ENCODE data around the gene FADS2. TPM values are rescaled to one million over a fixed set of nuclear protein-coding genes. Genes with fewer than 3 reads are reported as not detected.

FADS2 gene
- polyA plus RNA-seq, 1 donor (not counting 4 experiments of a cell fraction or from before 2014, with no cell fraction given), result 196 TPM

DNA sequence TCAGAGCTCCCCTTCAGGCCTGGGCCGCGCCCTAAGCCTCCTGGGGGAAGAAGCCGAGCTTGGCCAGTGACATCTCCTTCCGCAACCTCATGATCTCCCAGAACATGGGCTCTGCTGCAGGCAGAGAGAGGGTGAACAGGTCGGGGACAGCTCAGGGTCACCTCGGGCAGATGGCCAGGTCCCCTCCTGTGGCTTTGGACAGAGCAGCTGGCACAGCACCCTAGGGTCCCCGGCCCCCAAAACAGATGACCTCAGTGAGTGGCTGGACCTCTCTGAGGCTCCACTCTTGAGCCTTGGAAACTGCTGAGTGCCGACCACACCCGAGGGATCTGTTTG lies 70.1 kb downstream of the FADS2 start:
- H3K4me2 ChIP-seq (ENCODE audit: control insufficient read depth, extremely low read depth, insufficient read depth, low read depth, low read length), result no peak overlapping the region
- dilution Hi-C loops (cut with MboI; ENCODE audit: extremely low pct_ligation_motif_present, low sequenced_read_pairs), result no loop called here

GRCh38 chr11:61899146-61899841 lies 71.2 kb downstream of the FADS2 start:
- no peaks in the 10 kb centered on the region for H3K9me1 ChIP-seq (ENCODE audit: control insufficient read depth, extremely low read depth, insufficient read depth, low read length)
- H3K9ac ChIP-seq (ENCODE audit: control insufficient read depth, extremely low read depth, insufficient read depth, low read length), result no peak overlapping the region
- H3K27ac ChIP-seq (ENCODE audit: control insufficient read depth, insufficient read depth, low read length), result no peak overlapping the region
- FAIRE-seq (peak; percentile 67), DNase-seq (ENCODE audit: low read depth, low spot score) (no peak)
- no peaks in the 10 kb centered on the region for H4K20me1 ChIP-seq (ENCODE audit: control insufficient read depth, extremely low read depth, insufficient read depth, low read length)
- H3K4me2 ChIP-seq (ENCODE audit: control insufficient read depth, extremely low read depth, insufficient read depth, low read depth, low read length), result no peak overlapping the region
- H2AFZ ChIP-seq (ENCODE audit: control insufficient read depth, low read length), result no peak overlapping the region
- no peaks in the 10 kb centered on the region for H3K36me3 ChIP-seq (ENCODE audit: control insufficient read depth in 2 of 2, extremely low read depth in 1 of 2, insufficient read depth in 2 of 2, low read length in 2 of 2)
- dilution Hi-C loops (cut with MboI; ENCODE audit: extremely low pct_ligation_motif_present, low sequenced_read_pairs), result no loop called here
- no peaks in the 10 kb centered on the region for H3K9me3 ChIP-seq (ENCODE audit: control insufficient read depth, low read depth, low read length)
- TF ChIP-seq, protein P1, sequence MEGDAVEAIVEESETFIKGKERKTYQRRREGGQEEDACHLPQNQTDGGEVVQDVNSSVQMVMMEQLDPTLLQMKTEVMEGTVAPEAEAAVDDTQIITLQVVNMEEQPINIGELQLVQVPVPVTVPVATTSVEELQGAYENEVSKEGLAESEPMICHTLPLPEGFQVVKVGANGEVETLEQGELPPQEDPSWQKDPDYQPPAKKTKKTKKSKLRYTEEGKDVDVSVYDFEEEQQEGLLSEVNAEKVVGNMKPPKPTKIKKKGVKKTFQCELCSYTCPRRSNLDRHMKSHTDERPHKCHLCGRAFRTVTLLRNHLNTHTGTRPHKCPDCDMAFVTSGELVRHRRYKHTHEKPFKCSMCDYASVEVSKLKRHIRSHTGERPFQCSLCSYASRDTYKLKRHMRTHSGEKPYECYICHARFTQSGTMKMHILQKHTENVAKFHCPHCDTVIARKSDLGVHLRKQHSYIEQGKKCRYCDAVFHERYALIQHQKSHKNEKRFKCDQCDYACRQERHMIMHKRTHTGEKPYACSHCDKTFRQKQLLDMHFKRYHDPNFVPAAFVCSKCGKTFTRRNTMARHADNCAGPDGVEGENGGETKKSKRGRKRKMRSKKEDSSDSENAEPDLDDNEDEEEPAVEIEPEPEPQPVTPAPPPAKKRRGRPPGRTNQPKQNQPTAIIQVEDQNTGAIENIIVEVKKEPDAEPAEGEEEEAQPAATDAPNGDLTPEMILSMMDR (optimal IDR thresholded peaks at IDR 0.05 in 1 of 3, IDR thresholded peaks at IDR 0.05 in 1 of 3, conservative IDR thresholded peaks at IDR 0.05 in 1 of 3; ENCODE audit: extremely low read depth in 1 of 3, insufficient read depth in 2 of 3, low read length in 3 of 3), result peak; percentile 98 to 99 (median 99)
- TF ChIP-seq EZH2 (IDR thresholded peaks at IDR 0.05; ENCODE audit: low read length), result no peak
- no peaks in the 10 kb centered on the region for H3K4me1 ChIP-seq (ENCODE audit: control insufficient read depth, extremely low read depth, insufficient read depth, low read length)
- no peaks in the 10 kb centered on the region for H3K79me2 ChIP-seq (ENCODE audit: control insufficient read depth, insufficient read depth, low read length)
- H3K4me3 ChIP-seq (ENCODE audit: control insufficient read depth in 2 of 3, extremely low read depth in 1 of 3, insufficient read depth in 2 of 3, low read depth in 1 of 3, low read length in 3 of 3), result no peak overlapping the region
- H3K27me3 ChIP-seq (ENCODE audit: control insufficient read depth, extremely low read depth, insufficient read depth, low read length), result peaks cover 6% of the 10 kb centered on the region

More for the DNA sequence above, 70.1 kb downstream of the FADS2 start:
- H3K9ac ChIP-seq (ENCODE audit: control insufficient read depth, extremely low read depth, insufficient read depth, low read length), result no peak overlapping the region
- FAIRE-seq (no peak), DNase-seq (ENCODE audit: low read depth, low spot score) (no peak)
- no peaks in the 10 kb centered on the region for H3K79me2 ChIP-seq (ENCODE audit: control insufficient read depth, insufficient read depth, low read length)
- TF ChIP-seq EZH2 (IDR thresholded peaks at IDR 0.05; ENCODE audit: low read length), result no peak
- TF ChIP-seq, protein P1 (optimal IDR thresholded peaks at IDR 0.05 in 1 of 3, IDR thresholded peaks at IDR 0.05 in 1 of 3, conservative IDR thresholded peaks at IDR 0.05 in 1 of 3; ENCODE audit: extremely low read depth in 1 of 3, insufficient read depth in 2 of 3, low read length in 3 of 3), result no peak
- no peaks in the 10 kb centered on the region for H3K4me1 ChIP-seq (ENCODE audit: control insufficient read depth, extremely low read depth, insufficient read depth, low read length)
- no peaks in the 10 kb centered on the region for H3K9me1 ChIP-seq (ENCODE audit: control insufficient read depth, extremely low read depth, insufficient read depth, low read length)
- H3K9me3 ChIP-seq (ENCODE audit: control insufficient read depth, low read depth, low read length), result no peaks in the 10 kb centered on the region
- H3K36me3 ChIP-seq (ENCODE audit: control insufficient read depth in 2 of 2, extremely low read depth in 1 of 2, insufficient read depth in 2 of 2, low read length in 2 of 2), result no peaks in the 10 kb centered on the region
- no peaks in the 10 kb centered on the region for H4K20me1 ChIP-seq (ENCODE audit: control insufficient read depth, extremely low read depth, insufficient read depth, low read length)
- no peaks in the 10 kb centered on the region for H3K27me3 ChIP-seq (ENCODE audit: control insufficient read depth, extremely low read depth, insufficient read depth, low read length)
- H3K4me3 ChIP-seq (ENCODE audit: control insufficient read depth in 2 of 3, extremely low read depth in 1 of 3, insufficient read depth in 2 of 3, low read depth in 1 of 3, low read length in 3 of 3), result no peak overlapping the region
- no peak overlapping the region for H3K27ac ChIP-seq (ENCODE audit: control insufficient read depth, insufficient read depth, low read length)
- no peak overlapping the region for H2AFZ ChIP-seq (ENCODE audit: control insufficient read depth, low read length)
